ENCODE data around the gene BCL2.
"Not testable (repeated sequence)": the region's sequence is repeated elsewhere in the genome, so short reads cannot be mapped to it uniquely, and the experiment has no call there.

The BCL2 gene

DNA sequence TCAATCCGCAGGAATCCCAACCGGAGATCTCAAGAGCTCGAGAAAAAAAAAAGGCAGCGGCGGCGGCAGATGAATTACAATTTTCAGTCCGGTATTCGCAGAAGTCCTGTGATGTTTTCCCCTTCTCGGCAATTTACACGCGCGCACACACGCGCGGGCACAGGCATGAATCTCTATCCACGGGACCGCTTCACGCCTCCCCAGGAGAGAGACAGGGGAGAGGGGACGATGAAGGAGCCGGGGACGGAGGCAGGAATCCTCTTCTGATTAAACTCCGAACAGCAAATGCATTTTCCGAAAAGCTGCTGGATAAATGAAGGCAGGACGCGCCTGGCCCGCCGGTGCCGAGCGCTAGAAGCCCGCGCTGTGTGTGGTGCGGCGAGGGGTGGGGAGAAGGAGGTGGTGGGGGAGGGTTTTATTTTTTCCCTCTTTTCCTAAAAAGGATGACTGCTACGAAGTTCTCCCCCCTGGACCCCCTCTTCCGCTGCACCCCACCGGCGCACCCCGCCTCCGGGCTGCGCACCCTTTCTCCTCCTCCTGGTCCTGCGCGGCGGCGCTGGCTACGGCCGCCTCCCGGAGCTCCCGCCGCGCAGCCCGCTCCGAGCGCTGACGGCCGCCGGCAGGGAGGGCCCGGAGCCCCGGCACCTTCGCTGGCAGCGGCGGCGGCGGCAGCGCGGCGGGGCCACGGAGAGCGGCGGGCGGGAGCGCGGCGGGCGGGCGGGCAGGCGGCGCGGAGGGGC is at the start of gene BCL2:
Gene BCL2, minus strand, starts transcription at position 387 of the 740 bp plus-strand sequence.
- in situ Hi-C loops (cut with MboI; ENCODE audit: low sequenced_read_pairs) = no loop called here

DNA sequence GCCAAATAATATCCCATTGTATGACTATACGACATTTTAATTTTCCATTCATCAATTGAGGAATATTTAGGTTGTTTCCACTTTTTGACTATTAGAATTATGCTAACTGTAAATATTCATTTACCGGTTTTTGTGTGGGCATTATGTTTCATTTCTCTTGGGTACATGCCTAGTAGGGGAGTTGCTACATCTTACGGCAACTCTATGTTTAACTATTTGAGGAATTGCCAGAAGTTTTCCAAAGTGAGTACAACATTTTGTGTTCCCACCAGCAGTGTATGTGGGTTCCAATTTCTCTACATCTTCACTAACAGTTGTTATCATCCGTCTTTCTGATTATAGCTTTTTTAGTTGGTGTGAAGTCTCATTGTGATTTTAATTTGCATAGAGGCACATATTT is 49.0 kb upstream of the BCL2 start:
- in situ Hi-C loops (cut with MboI; ENCODE audit: low sequenced_read_pairs) = no loop called here

DNA sequence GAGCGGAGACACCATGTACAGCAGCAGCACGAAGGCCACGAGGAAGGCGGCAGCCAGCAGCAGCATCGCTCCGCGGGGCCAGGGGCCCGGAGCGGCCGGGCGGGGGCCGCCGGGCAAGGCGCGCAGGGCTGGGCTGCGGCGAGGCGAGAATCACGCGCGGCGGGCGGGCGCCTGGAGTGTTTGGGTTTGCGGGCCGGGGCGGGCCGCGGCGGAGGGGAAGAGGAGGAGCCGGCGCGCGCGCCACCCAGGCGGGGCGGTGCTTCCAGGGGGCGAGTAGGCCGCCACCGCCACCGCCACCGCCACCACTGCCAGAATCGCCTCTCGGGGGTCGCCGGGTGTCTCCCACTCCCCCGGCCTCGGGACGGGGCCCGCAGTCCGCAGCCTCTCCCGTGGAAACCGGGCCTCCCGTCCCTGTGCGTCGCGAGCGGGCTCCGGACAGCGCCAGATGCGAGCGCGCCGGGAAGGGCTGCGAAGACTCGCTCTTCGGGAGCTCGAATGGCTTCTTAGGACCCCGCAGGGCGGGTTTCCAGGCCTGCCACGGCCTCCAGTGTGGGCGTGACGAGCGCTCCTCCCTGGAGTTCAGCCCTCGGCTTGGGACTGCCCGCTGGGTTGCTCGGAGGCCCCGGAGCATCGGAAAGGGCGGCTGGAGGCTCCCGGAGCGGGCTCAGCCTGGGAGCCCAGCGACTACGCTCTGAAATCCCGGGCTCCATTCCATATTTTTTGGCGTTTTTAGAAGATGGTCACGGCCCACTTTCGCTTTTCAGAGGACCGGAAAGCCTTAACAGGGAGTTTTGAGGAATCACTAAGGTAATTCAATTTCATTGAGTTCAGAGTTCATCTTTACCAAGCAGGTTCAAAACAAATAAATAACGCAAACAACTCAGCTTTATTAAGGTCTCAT is 47.7 kb upstream of the BCL2 start, which contains the start of gene KDSR:
Gene KDSR, minus strand, starts transcription at position 154 of the 901 bp plus-strand sequence. Its CDS starts 88 bp downstream, at position 66.
- in situ Hi-C loops (cut with MboI; ENCODE audit: low sequenced_read_pairs) = no loop called here

DNA sequence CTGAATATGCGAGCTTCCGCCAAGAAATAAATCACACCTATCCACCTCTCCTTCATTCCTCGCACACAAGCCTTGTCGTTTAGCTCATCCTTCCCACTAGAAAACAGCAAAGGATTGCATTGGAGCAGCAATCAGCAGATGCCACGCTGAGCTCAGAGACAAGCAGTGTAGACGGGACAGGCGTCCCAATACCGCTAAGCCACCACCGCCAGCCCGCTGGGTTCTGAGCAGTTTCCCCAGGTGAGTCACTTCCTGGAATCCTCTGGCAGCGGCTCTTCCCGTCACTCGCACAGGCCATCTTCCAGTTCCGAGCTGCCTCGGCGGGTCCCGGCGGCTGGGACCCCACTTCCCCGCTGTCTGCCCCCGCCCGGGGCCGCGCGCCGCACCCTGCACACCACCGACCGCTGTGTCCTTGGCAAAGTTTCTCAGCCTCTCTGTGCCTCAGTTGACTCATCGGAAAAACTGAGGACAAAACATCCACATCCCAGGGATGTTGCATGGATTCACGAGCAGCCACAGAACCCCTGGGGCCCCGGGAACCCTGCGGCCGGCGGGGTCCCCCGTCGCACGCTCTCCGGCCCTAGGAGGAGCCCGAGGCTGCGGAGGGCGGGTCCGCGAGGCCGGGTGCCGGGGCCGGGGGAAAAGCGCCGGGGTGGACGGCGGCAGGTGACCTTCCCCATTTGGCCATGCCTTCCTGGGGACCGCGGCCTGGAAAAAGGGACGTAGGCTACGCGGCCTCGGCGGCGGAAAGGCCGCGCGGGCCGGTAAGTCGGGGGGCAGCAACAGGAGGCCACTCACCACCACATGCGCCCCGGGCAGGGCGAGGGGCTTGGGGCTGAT is 46.9 kb upstream of the BCL2 start:
- in situ Hi-C loops (cut with MboI; ENCODE audit: low sequenced_read_pairs) = no loop called here

DNA sequence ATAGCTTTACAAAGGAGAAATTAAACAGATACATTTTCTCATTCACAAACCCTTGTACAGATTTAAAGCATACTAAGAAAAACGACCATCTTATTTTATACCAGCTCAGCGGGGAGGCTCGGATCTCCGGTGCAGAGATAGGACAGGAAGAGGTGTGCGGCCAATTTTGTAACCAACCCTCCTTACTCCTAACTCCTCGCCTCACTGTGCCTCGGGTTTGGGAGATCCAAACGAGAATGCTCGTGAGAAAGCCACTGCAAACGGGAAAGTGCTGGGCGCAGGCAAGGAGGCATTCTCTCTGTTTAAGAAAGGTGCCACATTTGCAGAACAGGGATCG is 46.3 kb upstream of the BCL2 start:
- in situ Hi-C loops (cut with MboI; ENCODE audit: low sequenced_read_pairs) = no loop called here

DNA sequence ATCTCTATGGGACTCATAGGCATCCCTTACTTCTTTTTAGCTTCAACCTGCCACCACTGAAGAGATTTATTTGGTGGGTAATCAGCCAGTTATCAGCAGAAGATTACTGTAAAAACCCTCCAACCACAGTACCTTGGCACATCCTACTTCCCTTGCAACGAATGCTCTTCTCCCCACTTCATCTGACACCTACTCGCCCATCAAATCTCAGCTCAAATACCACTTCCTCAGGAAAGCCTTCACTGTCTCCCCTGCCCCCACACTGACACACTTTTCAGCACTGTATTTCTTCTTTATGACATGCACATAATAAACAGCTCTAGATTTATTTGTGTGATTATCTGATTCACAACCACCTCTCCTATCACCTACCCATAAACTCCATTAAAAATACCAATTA is 44.4 kb upstream of the BCL2 start:
- in situ Hi-C loops (cut with MboI; ENCODE audit: low sequenced_read_pairs) = no loop called here

DNA sequence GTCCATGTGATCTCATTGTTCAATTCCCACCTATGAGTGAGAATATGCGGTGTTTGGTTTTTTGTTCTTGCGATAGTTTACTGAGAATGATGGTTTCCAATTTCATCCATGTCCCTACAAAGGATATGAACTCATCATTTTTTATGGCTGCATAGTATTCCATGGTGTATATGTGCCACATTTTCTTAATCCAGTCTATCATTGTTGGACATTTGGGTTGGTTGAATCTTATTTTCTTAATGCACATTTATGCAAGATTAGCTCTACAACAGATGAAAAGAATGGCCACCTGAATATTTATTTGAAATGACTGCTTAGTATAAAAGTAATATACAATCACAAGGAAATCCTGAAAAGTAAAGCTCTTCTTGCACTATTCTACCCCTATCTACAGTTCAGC is 43.9 kb upstream of the BCL2 start:
- in situ Hi-C loops (cut with MboI; ENCODE audit: low sequenced_read_pairs) = not testable (repeated sequence)

DNA sequence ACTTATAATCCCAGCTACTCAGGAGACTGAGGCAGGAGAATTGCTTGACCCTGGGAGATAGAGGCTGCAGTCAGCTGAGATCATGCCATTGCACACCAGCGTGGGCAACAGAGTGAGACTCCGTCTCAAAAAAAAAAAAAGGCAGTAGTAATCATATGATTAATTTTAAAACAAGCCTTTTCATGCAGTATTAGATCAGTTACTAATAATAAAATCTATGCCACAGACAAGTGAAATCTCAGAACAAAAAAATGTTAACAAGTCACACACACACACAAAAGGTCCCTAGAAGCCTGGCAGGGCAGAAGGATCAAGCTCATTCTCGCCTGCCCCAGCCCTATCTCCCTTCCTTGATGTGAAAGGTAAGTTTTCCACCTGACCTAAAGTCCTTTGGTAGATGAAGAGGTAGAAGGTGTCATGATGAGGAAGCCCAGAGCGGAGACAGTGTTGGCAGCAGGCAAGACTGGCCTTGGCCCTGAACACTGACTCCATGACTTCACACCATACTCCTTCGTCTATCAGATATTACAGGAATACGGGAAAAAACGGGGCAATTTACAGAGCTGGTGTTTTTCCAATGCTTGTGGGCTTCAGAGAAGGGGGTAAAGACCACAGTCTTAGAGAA is 36.8 kb upstream of the BCL2 start:
- in situ Hi-C loops (cut with MboI; ENCODE audit: low sequenced_read_pairs) = no loop called here

DNA sequence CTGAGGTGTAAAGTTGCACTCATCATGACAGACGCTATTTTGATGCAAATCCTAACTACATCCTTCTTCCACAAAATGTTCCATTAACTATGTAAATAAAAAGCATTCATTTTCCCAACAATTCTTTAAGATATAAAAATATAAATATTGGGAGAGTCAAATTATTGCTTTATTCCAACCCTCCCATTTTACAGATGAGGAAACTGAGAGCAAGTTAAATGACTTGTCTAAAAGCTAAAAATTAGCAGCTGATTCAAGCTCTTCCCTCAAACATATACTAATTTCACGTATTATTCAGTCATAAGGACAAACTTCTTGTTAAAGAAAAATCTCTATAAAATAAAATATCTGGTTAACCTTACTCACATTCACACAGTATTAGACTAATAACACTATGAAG is 30.7 kb upstream of the BCL2 start:
- in situ Hi-C loops (cut with MboI; ENCODE audit: low sequenced_read_pairs) = no loop called here

DNA sequence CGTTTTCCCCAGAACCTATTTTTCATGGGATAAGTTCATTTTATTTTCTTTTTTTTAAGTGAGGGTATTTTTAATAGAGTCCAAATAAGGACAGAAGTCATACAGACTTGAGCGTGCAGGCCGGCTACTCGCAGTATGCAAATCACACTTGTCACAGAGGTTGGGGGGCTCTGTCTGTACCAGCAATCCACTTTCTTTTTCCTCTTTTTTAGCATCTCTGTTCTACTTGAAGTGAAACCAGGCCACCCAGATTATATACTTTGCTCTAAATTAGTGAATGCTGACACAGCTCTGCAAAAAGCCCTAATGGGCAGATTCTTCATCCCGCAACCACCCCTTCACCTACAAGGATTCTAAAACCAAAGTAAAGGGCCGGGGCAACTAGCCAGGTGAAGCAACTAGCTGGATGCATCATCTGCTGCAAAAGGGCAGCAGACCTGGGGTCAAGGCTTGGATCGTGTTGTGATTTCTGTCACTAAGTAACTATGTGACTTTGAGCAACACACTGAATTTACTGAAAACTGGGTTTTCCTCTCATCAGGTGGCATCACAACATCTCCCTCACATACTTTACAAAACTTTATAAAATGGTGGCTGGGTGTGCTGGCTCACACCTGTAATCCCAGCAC is 29.1 kb upstream of the BCL2 start:
- in situ Hi-C loops (cut with MboI; ENCODE audit: low sequenced_read_pairs) = no loop called here

DNA sequence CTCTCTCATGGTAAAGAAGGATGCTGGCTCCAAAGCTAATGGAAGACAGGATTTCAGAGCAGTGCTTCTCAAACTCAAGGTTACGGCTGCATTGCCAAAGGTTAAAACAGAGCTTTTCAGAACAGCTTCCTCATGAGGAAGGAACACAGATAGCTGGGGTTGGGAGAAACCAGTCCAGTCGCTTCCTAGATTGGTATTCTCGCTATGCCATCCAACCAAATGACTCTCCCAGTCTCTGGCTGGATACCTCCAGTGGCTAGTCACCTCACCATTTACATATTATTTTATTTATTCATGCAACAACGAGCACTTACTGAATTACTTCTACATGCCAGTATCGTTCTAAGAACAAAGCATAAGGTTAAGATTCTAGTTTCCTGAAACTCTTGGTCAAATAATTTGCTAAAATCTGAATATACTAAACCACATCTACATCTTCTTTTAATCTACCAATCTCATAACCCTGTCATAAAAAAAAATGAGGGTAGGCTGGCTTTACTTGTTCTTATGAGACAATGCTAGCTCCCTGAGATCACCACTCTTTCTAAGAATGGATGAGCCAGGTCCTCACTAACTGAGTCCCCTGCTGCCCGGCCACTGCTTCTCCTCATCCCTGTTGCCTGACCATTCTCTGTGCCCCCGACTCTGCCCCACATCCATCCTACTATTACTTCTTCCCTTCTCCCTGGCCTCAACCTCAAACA is 27.1 kb upstream of the BCL2 start:
- in situ Hi-C loops (cut with MboI; ENCODE audit: low sequenced_read_pairs) = no loop called here

DNA sequence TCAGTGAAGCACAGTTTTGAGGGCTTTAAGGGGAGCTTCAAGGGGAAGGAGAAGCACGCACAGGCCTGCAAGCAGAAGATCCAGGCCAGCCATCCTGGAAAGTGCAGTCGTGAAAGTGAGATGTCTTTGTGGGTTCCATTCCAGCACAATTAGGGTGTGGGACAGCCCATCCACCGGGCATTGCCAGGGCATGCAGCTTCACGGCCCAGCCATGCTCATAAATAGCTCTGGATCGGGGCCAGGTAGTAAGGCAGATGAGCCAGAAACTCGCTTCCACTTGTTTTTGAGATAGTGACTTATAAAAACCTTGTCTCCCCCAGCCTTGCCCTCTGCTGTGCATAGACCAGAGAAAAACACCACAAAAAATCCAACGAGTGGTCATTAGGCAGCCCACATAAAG is 26.5 kb upstream of the BCL2 start:
- in situ Hi-C loops (cut with MboI; ENCODE audit: low sequenced_read_pairs) = no loop called here

DNA sequence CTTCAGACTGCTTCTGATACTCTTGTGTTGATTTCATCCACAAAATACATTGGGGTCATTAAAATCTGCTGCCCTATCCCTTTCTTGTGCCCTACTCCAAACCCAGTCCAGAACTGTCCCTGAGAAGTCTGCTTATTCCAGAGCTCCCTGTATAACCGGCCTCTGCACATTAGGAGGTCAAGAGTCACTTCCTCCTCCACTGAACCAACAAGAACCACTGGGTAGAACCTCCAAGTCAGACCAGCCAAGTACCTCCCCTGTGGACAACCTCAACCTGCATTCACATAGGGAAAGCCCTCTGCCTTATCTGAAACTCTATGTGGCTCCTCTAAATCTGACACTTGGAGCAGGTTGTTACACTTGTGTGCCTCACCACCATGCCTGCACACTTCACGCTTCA is 25.3 kb upstream of the BCL2 start:
- in situ Hi-C loops (cut with MboI; ENCODE audit: low sequenced_read_pairs) = no loop called here

DNA sequence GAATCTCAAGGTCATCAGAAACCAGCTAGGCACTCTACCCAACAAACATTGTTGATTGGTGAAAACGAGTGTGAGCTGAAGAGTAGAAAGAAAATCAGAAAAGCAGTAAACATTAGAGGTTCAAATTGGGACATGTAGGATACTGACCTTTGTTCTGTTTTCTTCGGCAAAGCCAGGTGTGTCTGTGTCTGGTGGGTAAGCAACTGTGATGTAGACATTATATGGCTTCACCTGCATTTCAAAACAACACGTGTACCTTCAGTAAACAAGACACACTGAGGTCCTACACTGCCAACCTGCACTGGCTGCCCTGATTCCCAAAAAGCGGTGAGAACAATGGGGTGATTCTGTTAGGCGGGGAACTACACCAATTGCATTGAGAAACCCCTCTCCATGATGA is 24.7 kb upstream of the BCL2 start:
- in situ Hi-C loops (cut with MboI; ENCODE audit: low sequenced_read_pairs) = no loop called here

DNA sequence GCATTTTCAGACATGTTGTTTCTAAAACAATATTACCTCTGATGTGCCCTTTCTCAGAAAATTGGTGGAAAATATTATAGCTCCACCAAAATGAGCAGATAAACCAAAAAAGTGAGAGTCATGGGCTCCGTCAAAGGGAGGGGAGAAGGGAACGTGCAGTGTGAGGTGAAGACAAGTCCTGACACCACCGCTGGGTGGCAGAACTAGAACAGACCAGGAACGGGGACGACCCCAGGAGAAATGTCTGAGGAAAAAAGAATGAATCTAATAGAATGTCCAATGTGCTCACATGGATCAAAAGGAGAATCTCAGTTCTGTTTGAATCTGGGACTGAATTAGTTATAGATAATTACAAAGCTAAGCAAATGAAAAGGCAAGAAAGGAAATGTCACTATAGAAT is 22.6 kb upstream of the BCL2 start:
- in situ Hi-C loops (cut with MboI; ENCODE audit: low sequenced_read_pairs) = no loop called here

DNA sequence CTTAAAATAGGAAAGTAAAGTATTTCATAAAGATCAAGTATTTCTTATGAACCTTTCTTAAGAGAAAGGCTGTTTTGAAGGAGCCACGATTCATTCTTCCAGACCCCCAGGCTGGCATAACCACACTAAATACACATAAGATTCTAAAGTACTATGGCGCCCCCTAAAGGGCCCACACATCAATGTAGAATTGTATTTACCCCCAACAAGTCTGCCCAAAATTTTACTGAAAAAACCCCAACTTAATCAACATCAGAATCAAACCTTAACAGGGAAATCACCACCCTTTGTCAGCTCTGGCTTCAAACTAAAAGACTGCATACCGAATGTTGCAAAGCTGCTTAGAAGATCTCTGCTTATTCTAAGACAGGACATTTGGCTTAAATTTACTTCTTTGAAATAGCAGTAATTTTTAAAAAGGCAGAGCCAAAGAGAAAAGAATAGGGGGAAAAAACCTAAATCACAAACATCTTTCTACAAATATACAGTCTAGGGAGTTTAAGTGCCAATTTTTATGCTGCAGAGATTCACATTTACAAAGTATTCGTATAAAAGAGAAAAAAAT is 20.4 kb upstream of the BCL2 start:
- in situ Hi-C loops (cut with MboI; ENCODE audit: low sequenced_read_pairs) = no loop called here

DNA sequence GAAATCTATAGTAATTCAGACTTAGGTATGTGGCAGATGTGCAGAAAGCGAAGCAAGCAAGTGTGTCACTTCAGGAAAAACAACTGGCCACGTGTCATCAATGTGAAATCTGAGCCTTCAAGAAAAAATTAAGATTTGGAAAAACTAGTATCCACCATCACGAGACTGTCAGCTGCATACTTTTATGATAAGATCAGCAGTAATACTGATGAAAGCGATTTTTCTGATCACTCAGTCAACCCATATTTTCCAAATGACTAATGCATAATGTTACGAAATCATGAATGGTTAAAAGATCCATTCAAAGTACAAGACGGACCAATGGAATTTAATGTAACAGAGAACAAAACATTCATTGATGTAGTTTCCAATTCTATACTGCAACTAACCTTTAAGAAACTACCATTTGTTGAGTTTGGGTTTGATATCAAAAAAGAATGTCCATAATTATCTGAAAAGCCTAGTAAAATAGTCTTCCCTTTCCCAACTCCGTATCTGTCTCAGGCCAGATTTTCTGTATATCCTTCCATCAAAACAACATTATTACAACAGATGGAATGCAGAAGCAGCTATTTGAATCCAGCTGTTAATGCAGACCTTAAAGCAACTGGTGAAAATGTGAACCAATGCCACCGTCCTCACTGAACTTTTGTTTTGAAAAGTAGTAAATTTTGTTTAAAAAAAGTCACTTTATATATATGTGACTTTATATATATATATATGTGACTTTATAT is 17.0 kb upstream of the BCL2 start:
- in situ Hi-C loops (cut with MboI; ENCODE audit: low sequenced_read_pairs) = no loop called here

DNA sequence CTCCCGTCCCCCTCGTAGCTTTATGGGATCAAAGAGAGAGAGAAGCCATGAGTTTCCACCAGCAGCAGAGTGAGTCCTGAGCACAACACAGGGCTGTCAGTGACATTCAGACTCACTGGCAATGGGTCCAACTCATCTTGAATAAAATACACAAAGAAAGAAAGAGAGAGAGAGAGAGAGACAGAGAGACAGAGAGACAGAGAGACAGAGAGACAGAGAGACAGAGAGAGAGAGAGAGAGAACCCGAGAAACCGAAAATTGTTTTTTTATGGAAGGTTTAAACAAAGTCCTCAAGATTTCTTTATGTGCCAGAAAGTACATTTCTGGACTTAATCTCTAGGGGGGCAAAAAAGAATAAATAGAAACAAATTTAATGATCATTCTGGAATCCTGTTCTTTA is 11.5 kb upstream of the BCL2 start:
- in situ Hi-C loops (cut with MboI; ENCODE audit: low sequenced_read_pairs) = no loop called here
